Natural killer cell (primary cell): ENCODE measurements around the gene COPS4. TPM values are rescaled to one million over a fixed set of nuclear protein-coding genes. Genes with fewer than 3 reads are reported as not detected.

Experiments used
- ATAC-seq, 3 donors: fragments of 150-1000 bp in 2 of 3; fragments of 200-7000 bp in 1 of 3; cut with Tn5 transposase; 1 replicate in 1 of 3; 2 replicates in 2 of 3; pipeline ENCODE4 v1.10.0; 2021; ENCODE audit warnings: mild to moderate bottlenecking in 2 of 3, moderate library complexity in 2 of 3
- DNase-seq, 2 donors: peaks; one replicate each; pipeline versions ENCODE4 v3.0.0 to v3.0.0-alpha.2; 2013 to 2021; ENCODE audit warnings: mixed read lengths in 1 of 2
- H3K27ac ChIP-seq: one replicate; pipeline ENCODE4 v1.5.1; 2013; ENCODE audit warnings: mild to moderate bottlenecking, low read length
- H3K27me3 ChIP-seq: one replicate; pipeline ENCODE4 v1.6.1; 2013; ENCODE audit warnings: low read length; ENCODE audit not compliant: control insufficient read depth, insufficient read depth
- H3K36me3 ChIP-seq: one replicate; pipeline ENCODE4 v1.6.1; 2013; ENCODE audit warnings: low read length; ENCODE audit not compliant: control insufficient read depth, insufficient read depth
- H3K4me1 ChIP-seq: one replicate; pipeline ENCODE4 v1.6.1; 2013; ENCODE audit warnings: low read length; ENCODE audit not compliant: control insufficient read depth, insufficient read depth
- H3K4me3 ChIP-seq: one replicate; pipeline ENCODE4 v1.5.1; 2013; ENCODE audit warnings: low read length
- H3K9me3 ChIP-seq: one replicate; pipeline ENCODE4 v1.6.1; 2013; ENCODE audit warnings: low read length; ENCODE audit not compliant: control insufficient read depth, insufficient read depth
- H3K27ac Mint-ChIP-seq, 2 donors: one replicate each; pipeline ENCODE4 v1.8.0; 2022; ENCODE audit warnings: mild to moderate bottlenecking in 2 of 2, mixed read lengths in 2 of 2, moderate library complexity in 1 of 2
- H3K27me3 Mint-ChIP-seq, 2 donors: one replicate each; pipeline ENCODE4 v1.8.0; 2022; ENCODE audit warnings: low read depth in 2 of 2, mixed read lengths in 2 of 2
- H3K36me3 Mint-ChIP-seq: one replicate; pipeline ENCODE4 v1.8.0; 2022; ENCODE audit warnings: mixed read lengths
- H3K4me1 Mint-ChIP-seq, 2 donors: one replicate each; pipeline ENCODE4 v1.8.0; 2022; ENCODE audit warnings: mixed read lengths in 2 of 2
- H3K4me3 Mint-ChIP-seq: one replicate; pipeline ENCODE4 v1.8.0; 2022; ENCODE audit warnings: mild to moderate bottlenecking, moderate library complexity, mixed read lengths
- H3K9me3 Mint-ChIP-seq, 2 donors: one replicate each; pipeline ENCODE4 v1.8.0; 2022; ENCODE audit warnings: mixed read lengths in 2 of 2
- CTCF ChIP-seq: fragments of 200-600 bp; IDR thresholded peaks from one replicate; pipeline ENCODE4 v1.8.0; 2022; ENCODE audit warnings: antibody characterized with exemption
- WGBS: methylation state at CpG from one replicate; pipeline ENCODE4 v1.1.7; 2013; ENCODE audit warnings: missing lambda C conversion rate; ENCODE audit not compliant: insufficient coverage; 5-methylcytosine and 5-hydroxymethylcytosine counted together
- intact Hi-C: fragments of 100-400 bp; cut with micrococcal nuclease; formaldehyde crosslinking; loops from one replicate; pipeline ENCODE4 v1.14.2; 2022
- total RNA-seq, 4 donors: library from RNA; stranded (reverse); fragments of 120-200 nt in 1 of 4; gene quantifications; one replicate each; pipeline versions ENCODE4 v1.2.3 to v1.2.4, GENCODE V29; 2013 to 2022

Gene COPS4
- total RNA-seq, 3 donors from 2014 or later (not counting 1 experiment from before 2014, with no cell fraction given), result 35.8 to 39.8 (median 36.1) TPM

GRCh38 chr4:82989575-82990429 is 45.2 kb upstream of the COPS4 start:
- Mint-ChIP-seq H3K4me3 (peak overlapping the region; percentile 60), H3K4me1 (peaks cover 25 to 29% of the 10 kb centered on the region in 2 donors), H3K36me3 (no peaks in the 10 kb centered on the region), H3K9me3 (no peaks in the 10 kb centered on the region), H3K27ac (peak overlapping the region; percentile 77 to 87), H3K27me3 (no peaks in the 10 kb centered on the region)
- ATAC-seq (peak; percentile 59 to 73 (median 63)), DNase-seq (peak in 1 of 2 donors; percentile 38)
- Histone ChIP-seq H3K36me3 (no peaks in the 10 kb centered on the region), H3K27me3 (no peaks in the 10 kb centered on the region), H3K4me1 (peaks cover 25% of the 10 kb centered on the region), H3K4me3 (no peak overlapping the region), H3K27ac (peak overlapping the region; percentile 55), H3K9me3 (no peaks in the 10 kb centered on the region)
- no peak for TF ChIP-seq CTCF
- intact Hi-C loops, result loop anchor here (1.0 to 5.0 kb wide), 2 partner anchors 20 to 88 kb away; partner anchors contain the start of genes LIN54 and THAP9
- WGBS, result 86% methylated on average over 2 of the region's 2 CpGs

- DNase-seq (no peak), ATAC-seq (no peak)
- intact Hi-C loops, result no loop called here
- Mint-ChIP-seq H3K9me3 (no peaks in the 10 kb centered on the region), H3K36me3 (no peaks in the 10 kb centered on the region), H3K4me3 (no peak overlapping the region), H3K27ac (no peak overlapping the region), H3K4me1 (peaks cover 16 to 31% of the 10 kb centered on the region in 2 donors), H3K27me3 (no peaks in the 10 kb centered on the region)
- no peaks in the 10 kb centered on the region for H3K36me3 ChIP-seq
- H3K9me3 ChIP-seq, result no peaks in the 10 kb centered on the region
- whole genome bisulfite sequencing, result 97% methylated on average over 3 of the region's 4 CpGs
- TF ChIP-seq CTCF, result no peak
- H3K27ac ChIP-seq, result no peak overlapping the region
- H3K4me3 ChIP-seq, result no peak overlapping the region
- H3K4me1 ChIP-seq, result peaks cover 19% of the 10 kb centered on the region
- H3K27me3 ChIP-seq, result no peaks in the 10 kb centered on the region
Observed at GRCh38 chr4:82994834-82995233, 40.1 kb upstream of the COPS4 start.

- no peaks in the 10 kb centered on the region for H3K4me1 ChIP-seq
- no peaks in the 10 kb centered on the region for H3K36me3 ChIP-seq
- no peak overlapping the region for H3K4me3 ChIP-seq
- intact Hi-C loops, result no loop called here
- no peaks in the 10 kb centered on the region for H3K27me3 ChIP-seq
- ATAC-seq (no peak), DNase-seq (no peak)
- H3K27me3 Mint-ChIP-seq, result no peaks in the 10 kb centered on the region
- no peak overlapping the region for H3K27ac ChIP-seq
- no peaks in the 10 kb centered on the region for H3K9me3 ChIP-seq
- peaks cover 5 to 20% of the 10 kb centered on the region in 2 donors for H3K4me1 Mint-ChIP-seq
- no peak overlapping the region for H3K4me3 Mint-ChIP-seq
- TF ChIP-seq CTCF, result no peak
- H3K36me3 Mint-ChIP-seq, result no peaks in the 10 kb centered on the region
- H3K9me3 Mint-ChIP-seq, result no peaks in the 10 kb centered on the region
- H3K27ac Mint-ChIP-seq, result no peak overlapping the region
Observed at GRCh38 chr4:82998898-82999297, 36.1 kb upstream of the COPS4 start.
